Thyroid gland (tissue), 4 donors: ENCODE data around the gene NKRF.

Experiments
- POLR2A ChIP-seq, 2 donors: fragments of 450-650 bp; IDR thresholded peaks; one replicate each; pipeline ENCODE4 v1.6.1; 2017; ENCODE audit warnings: antibody characterized with exemption in 2 of 2, mild to moderate bottlenecking in 2 of 2, moderate library complexity in 1 of 2
- TF ChIP-seq, protein P1 (sequence below), 6 experiments: fragments of 200-600 bp in 3 of 6; fragments of 450-650 bp in 3 of 6; sonication (generic) in 3 of 6; IDR thresholded peaks; one replicate each; pipeline ENCODE4 v1.5.1; 2016 to 2019; ENCODE audit warnings: antibody characterized with exemption in 6 of 6, mild to moderate bottlenecking in 2 of 6, inconsistent platforms in 1 of 6, moderate library complexity in 1 of 6

DNA sequence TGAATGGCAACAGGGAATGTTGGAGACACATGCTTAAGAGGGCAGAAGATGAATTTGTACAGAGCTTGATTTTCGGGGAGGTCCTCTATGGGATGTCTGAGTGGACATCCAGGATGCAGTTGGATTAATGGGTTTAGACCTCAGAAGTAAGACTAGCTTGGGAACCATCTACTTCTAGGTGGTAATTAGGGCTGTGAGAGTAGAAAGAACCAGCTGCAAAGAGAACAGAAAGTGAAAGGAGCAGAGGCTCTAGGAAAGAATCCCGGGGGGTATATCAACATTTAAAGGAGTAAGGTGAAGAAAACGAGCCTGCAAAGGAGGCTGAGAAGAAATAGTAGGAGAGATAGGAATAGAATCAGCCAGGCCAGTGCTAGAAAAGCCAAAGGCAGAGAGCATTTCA lies 29.0 kb upstream of the NKRF start:
- TF ChIP-seq, protein P1, sequence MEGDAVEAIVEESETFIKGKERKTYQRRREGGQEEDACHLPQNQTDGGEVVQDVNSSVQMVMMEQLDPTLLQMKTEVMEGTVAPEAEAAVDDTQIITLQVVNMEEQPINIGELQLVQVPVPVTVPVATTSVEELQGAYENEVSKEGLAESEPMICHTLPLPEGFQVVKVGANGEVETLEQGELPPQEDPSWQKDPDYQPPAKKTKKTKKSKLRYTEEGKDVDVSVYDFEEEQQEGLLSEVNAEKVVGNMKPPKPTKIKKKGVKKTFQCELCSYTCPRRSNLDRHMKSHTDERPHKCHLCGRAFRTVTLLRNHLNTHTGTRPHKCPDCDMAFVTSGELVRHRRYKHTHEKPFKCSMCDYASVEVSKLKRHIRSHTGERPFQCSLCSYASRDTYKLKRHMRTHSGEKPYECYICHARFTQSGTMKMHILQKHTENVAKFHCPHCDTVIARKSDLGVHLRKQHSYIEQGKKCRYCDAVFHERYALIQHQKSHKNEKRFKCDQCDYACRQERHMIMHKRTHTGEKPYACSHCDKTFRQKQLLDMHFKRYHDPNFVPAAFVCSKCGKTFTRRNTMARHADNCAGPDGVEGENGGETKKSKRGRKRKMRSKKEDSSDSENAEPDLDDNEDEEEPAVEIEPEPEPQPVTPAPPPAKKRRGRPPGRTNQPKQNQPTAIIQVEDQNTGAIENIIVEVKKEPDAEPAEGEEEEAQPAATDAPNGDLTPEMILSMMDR (IDR thresholded peaks at IDR 0.05): no peak
- no peak for TF ChIP-seq POLR2A (IDR thresholded peaks at IDR 0.05)
